GM12878 (cell line): Measurements from ENCODE around the gene VWA3A. TPM values are rescaled to one million over a fixed set of nuclear protein-coding genes. Genes with fewer than 3 reads are reported as not detected.

Experiments used
- ATAC-seq: fragments of 200-7000 bp; cut with Tn5 transposase; 3 replicates; pipeline ENCODE4 v1.9.1; 2020; ENCODE audit warnings: mild to moderate bottlenecking, moderate library complexity
- BruUV-seq: library from RNA; stranded (reverse); fragments of 400-500 nt; replicated peaks from 2 replicates; lab custom pipeline; 2021; lab: Mats Ljungman, UMichigan
- CTCF ChIA-PET: fragments of 300-600 bp; sonication (Branson Sonifier 250); formaldehyde crosslinking; extraction: SDS; loops from one replicate; lab custom pipeline; 2021; ENCODE audit warnings: inconsistent platforms; lab: Yijun Ruan, JAX
- POLR2A ChIA-PET: fragments of 350-600 bp; formaldehyde crosslinking; extraction: SDS; loops from one replicate; lab custom pipeline; 2021; ENCODE audit warnings: inconsistent platforms; lab: Charles Lee
- RAD21 ChIA-PET: fragments of 300-600 bp; sonication (Branson Sonifier 250); formaldehyde crosslinking; loops from one replicate; lab custom pipeline; 2023; ENCODE audit warnings: antibody characterized with exemption; ENCODE audit not compliant: unreplicated experiment; lab: Charles Lee
- SMC1A ChIA-PET: fragments of 300-600 bp; sonication (Branson Sonifier 250); formaldehyde crosslinking; loops from one replicate; lab custom pipeline; 2023; ENCODE audit not compliant: unreplicated experiment, uncharacterized antibody; lab: Charles Lee
- DNase-seq: peaks from one replicate; pipeline ENCODE4 v3.0.0-alpha.2; 2011; ENCODE audit warnings: low read depth, low spot score
- FAIRE-seq: peaks from 3 replicates; lab custom pipeline; 2011; peaks lifted over from hg19 to GRCh38; lab: Jason Lieb, UNC
- H2AFZ ChIP-seq: 2 replicates; pipeline ENCODE4 v1.6.0; 2011; ENCODE audit warnings: low read depth, low read length, control low read depth; ENCODE audit not compliant: control insufficient read depth
- H3K27ac ChIP-seq: 2 replicates; pipeline ENCODE4 v1.5.1; 2011; ENCODE audit warnings: control low read depth; ENCODE audit not compliant: control insufficient read depth, insufficient read depth
- H3K27me3 ChIP-seq, 2 experiments: replicated peaks in 1 of 2; 2 replicates each; pipeline versions ENCODE4 v1.6.0 to v1.6.1; 2011; ENCODE audit warnings: low read length in 1 of 2; ENCODE audit not compliant: control insufficient read depth in 2 of 2, insufficient read depth in 2 of 2
- H3K36me3 ChIP-seq, 2 experiments: 2 replicates each; pipeline ENCODE4 v1.5.1; 2011; ENCODE audit warnings: low read length in 1 of 2; ENCODE audit not compliant: control insufficient read depth in 2 of 2, insufficient read depth in 2 of 2
- H3K4me1 ChIP-seq: 2 replicates; pipeline ENCODE4 v1.6.1; 2011; ENCODE audit warnings: mild to moderate bottlenecking, low read length, moderate library complexity, mixed read lengths; ENCODE audit not compliant: control insufficient read depth, insufficient read depth
- H3K4me2 ChIP-seq: 2 replicates; pipeline ENCODE4 v1.6.0; 2011; ENCODE audit warnings: control low read depth; ENCODE audit not compliant: control insufficient read depth, insufficient read depth
- H3K4me3 ChIP-seq: fragments of 200-600 bp; sonication (generic); 2 replicates; pipeline ENCODE4 v1.5.1; 2016
- H3K79me2 ChIP-seq: 2 replicates; pipeline ENCODE4 v1.6.0; 2011; ENCODE audit warnings: low read length; ENCODE audit not compliant: control insufficient read depth, insufficient read depth
- H3K9ac ChIP-seq: 2 replicates; pipeline ENCODE4 v1.8.0; 2011; ENCODE audit warnings: low read length, control low read depth, mixed read lengths; ENCODE audit not compliant: control insufficient read depth, insufficient read depth
- H3K9me3 ChIP-seq: replicated peaks from 3 replicates; pipeline ENCODE4 v1.5.1; 2011; ENCODE audit warnings: mild to moderate bottlenecking, low read length; ENCODE audit not compliant: control insufficient read depth, insufficient read depth
- H4K20me1 ChIP-seq: 2 replicates; pipeline ENCODE4 v1.6.0; 2011; ENCODE audit not compliant: control insufficient read depth, insufficient read depth
- BCLAF1 ChIP-seq: fragments of 450-650 bp; IDR thresholded peaks from 2 replicates; pipeline ENCODE4 v1.6.1; 2017; ENCODE audit warnings: antibody characterized with exemption, mild to moderate bottlenecking, moderate library complexity
- CEBPZ ChIP-seq: fragments of 150-350 bp; IDR thresholded peaks from 2 replicates; pipeline ENCODE4 v1.6.1; 2016; ENCODE audit warnings: low read depth, low read length
- E2F4 ChIP-seq: IDR thresholded peaks from 2 replicates; pipeline ENCODE4 v1.6.1; 2012; ENCODE audit warnings: low read depth, low read length, improper control_type of control experiment
- IKZF2 ChIP-seq, 2 experiments: fragments of 450-650 bp; IDR thresholded peaks; 2 replicates each; pipeline ENCODE4 v1.6.1; 2017; ENCODE audit warnings: mild to moderate bottlenecking in 2 of 2, moderate library complexity in 2 of 2
- LARP7 ChIP-seq: fragments of 450-650 bp; IDR thresholded peaks from 2 replicates; pipeline ENCODE4 v1.6.1; 2017; ENCODE audit warnings: mild to moderate bottlenecking
- SREBF2 ChIP-seq: IDR thresholded peaks from 2 replicates; pipeline ENCODE4 v1.6.1; 2012; ENCODE audit warnings: mild to moderate bottlenecking, low read length
- USF2 ChIP-seq: IDR thresholded peaks from 2 replicates; pipeline ENCODE4 v1.6.1; 2011; ENCODE audit warnings: low read depth, low read length, improper control_type of control experiment, borderline replicate concordance
- WGBS: methylation state at CpG from one replicate; pipeline ENCODE4 v1.1.6; 2016; ENCODE audit warnings: low lambda C conversion rate; ENCODE audit not compliant: insufficient replicate concordance, insufficient coverage; ENCODE audit errors: missing lambda C conversion rate; 5-methylcytosine and 5-hydroxymethylcytosine counted together
- in situ Hi-C: fragments of 300-500 bp; cut with MboI; formaldehyde crosslinking; loops from 9 replicates; pipeline ENCODE4 v1.14.3; 2018; ENCODE audit warnings: mixed read lengths
- intact Hi-C: fragments of 100-400 bp; cut with micrococcal nuclease; formaldehyde crosslinking; loops from one replicate; pipeline ENCODE4 v1.14.2; 2022; ENCODE audit not compliant: unreplicated experiment
- polyA plus RNA-seq, 11 experiments: library from polyadenylated mRNA; depleted of rRNA in 4 of 11; unstranded in 6 of 11; stranded (reverse) in 5 of 11; fragments of >200 nt; fragmentation: Nextera tagmentation in 4 of 11; fragmentation: Illumina TruSeq in 1 of 11; extraction: Ambion mirVana in 4 of 11; extraction: Trizol in 1 of 11; gene quantifications; 1 replicate in 1 of 11; 2 replicates in 10 of 11; pipeline versions ENCODE4 v1.2.1 to v1.2.3, GENCODE V29; 2011 to 2016; ENCODE audit warnings: inconsistent platforms in 2 of 11, missing spikeins in 2 of 11, low read depth in 1 of 11
- total RNA-seq, 4 experiments: library from RNA; depleted of rRNA in 3 of 4; stranded (reverse); fragments of >200 nt in 3 of 4; fragmentation: Illumina TruSeq in 1 of 4; extraction: Trizol in 1 of 4; gene quantifications; 2 replicates each; pipeline versions ENCODE4 v1.2.1 to v1.2.3, GENCODE V29; 2013 to 2021

Gene VWA3A
- total and polyA plus RNA-seq, 10 of the 15 experiments (the other 5 are each of a cell fraction or from before 2014, with no cell fraction given), result 0.01 TPM; not detected in 9

GRCh38 chr16:22163806-22164205 lies 71.5 kb downstream of the VWA3A start:
- ChIA-PET POLR2A (no interaction called here), RAD21 (no interaction called here), CTCF (no interaction called here), SMC1A (no interaction called here)
- no peak overlapping the region for H3K9ac ChIP-seq
- H3K27me3 ChIP-seq, result peaks cover 0 to 2% of the 10 kb centered on the region in 2 experiments; a peak in 3 of 4 replicates
- DNase-seq (no peak), FAIRE-seq (no peak), ATAC-seq (no peak)
- no peaks in the 10 kb centered on the region for H3K4me1 ChIP-seq
- H3K27ac ChIP-seq, result no peak overlapping the region
- no TSS peak for BruUV-seq
- in situ Hi-C loops, result no loop called here
- no peaks in the 10 kb centered on the region; the same call in 1 of the 2 replicates for H4K20me1 ChIP-seq
- H3K4me3 ChIP-seq, result no peak overlapping the region
- H3K36me3 ChIP-seq, result no peaks in the 10 kb centered on the region
- H2AFZ ChIP-seq, result no peak overlapping the region
- H3K79me2 ChIP-seq, result no peaks in the 10 kb centered on the region
- intact Hi-C loops, result no loop called here
- TF ChIP-seq IKZF2 (IDR thresholded peaks at IDR 0.05) (no peak), BCLAF1 (no peak), SREBF2 (no peak), LARP7 (no peak), USF2 (no peak), CEBPZ (no peak), E2F4 (no peak)
- whole genome bisulfite sequencing, result 45% methylated on average over 6 of the region's 6 CpGs
- no peak overlapping the region for H3K4me2 ChIP-seq
- H3K9me3 ChIP-seq, result no peaks in the 10 kb centered on the region
